ENCODE measurements around the gene PRSS57. TPM values are rescaled to one million over a fixed set of nuclear protein-coding genes. Genes with fewer than 3 reads are reported as not detected.
A peak's percentile ranks its signal among the peaks of the same experiment; 100 is the strongest.

The PRSS57 gene
- total and polyA plus RNA-seq, 5 experiments from 2014 or later: 1.2 TPM; not detected in 4

DNA sequence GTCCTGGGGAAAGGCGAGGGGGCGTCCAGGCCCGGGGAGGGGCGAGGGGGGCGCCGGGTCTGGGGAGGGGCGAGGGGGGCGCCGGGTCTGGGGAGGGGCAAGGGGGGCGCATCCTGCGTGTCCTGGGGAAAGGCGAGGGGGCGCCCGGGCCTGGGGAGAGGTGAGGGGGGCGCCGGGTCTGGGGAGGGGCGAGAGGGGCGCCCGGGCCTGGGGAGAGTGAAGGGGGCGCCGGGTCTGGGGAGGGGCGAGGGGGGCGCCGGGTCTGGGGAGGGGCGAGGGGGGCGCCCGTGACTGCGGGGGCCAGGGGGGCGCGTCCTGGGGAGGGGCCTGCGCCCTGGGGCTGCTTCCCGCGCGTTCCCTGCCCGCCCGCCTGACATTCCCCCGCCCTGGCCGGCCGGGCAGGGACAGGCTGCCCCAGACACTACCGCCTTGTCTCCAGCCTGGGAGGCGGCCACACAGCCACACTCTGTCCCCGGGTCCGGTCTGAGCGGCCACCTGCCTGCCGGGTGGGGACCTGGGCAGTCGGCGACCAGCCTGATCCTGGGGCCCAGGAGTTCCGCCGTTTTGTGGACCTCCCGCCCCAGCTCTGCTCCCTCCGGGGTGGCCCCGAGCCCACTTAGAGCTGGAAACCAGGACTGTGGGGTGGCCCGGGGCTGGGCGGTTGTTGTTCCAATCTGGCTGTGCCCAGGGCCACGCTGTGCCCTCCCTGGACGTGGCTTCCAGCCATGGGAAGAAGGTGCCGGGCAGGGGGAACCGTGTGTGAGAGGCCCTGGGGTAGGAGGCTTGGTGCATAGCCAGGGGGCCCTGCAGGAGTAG is 25.3 kb upstream of the PRSS57 start:
- peaks cover 2 to 5% (median 3%) of the 10 kb centered on the region in 3 donors for H3K36me3 Mint-ChIP-seq
- DNase-seq (no peak), ATAC-seq (no peak)
- H3K9me3 Mint-ChIP-seq: peaks cover 0 to 4% (median 2%) of the 10 kb centered on the region in 9 donors
- H3K4me3 Mint-ChIP-seq: no peak overlapping the region
- H3K27me3 Mint-ChIP-seq: peaks cover 1 to 43% (median 11%) of the 10 kb centered on the region in 5 donors
- H3K27ac Mint-ChIP-seq: no peak overlapping the region
- H3K4me1 Mint-ChIP-seq: peaks cover 0 to 3% (median 0%) of the 10 kb centered on the region in 4 donors
- POLR2A ChIA-PET: no interaction called here

DNA sequence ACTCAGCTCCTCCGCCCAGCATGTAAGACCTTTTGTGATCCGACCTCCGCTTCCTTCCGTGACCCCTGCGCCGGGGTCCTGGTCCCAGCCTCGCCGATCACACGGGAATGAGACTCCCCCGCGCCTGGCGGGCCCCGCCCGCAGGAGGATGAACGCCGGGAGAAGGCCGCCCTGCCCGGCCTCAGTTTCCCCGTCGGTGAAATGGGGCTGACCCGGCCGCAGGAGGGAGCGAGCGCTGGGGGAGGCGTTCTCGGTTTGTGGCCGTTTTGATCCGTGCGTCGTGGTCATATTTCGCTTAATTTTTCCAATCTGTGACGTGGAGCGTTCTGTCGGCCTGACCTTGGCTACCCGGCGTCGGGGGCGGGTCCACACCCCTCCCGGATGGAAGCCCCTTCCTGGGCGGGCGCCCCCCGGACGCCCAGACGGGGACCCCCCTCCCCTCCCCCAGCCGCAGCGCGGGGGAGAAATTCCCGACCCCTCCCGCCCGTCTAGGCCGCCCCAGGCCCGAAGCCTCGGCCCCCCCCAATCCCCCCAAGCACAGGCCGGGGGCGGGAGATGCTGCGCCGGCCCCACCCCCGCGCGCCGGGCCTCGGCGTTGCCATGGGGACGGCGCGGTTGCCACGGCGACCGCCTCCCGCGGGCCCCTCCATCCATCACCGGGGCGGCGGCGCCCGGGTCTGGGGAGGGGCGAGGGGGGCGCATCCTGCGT is 24.5 kb upstream of the PRSS57 start:
- peaks cover 0 to 10% (median 5%) of the 10 kb centered on the region in 9 donors for H3K9me3 Mint-ChIP-seq

DNA sequence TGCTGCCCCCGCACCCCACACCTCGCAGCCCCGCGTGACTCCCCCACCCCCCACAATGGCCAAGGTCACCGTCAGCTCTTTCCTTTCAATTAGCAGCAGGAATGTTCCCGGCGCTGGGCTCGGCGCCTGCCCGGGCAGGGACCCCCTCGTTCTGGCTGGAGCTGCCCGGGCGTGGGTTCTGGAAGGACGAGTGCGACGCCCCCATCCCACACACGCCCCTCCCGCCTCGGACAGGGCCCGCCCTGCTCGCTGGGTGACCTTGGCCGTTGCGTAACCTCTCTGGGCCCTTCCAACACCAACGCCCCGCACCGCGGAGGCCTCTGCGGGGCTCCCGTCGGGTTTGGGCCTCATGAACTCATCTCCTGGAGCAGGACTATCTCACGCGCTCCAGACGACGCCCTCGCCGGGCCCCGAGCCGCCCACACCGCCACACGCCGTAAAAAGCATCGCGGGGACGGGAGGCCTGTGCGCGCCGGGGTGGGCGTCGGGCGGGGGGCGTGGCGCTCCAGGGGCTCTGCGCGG is 23.8 kb upstream of the PRSS57 start:
- ATAC-seq: no peak
- peaks cover 0 to 3% (median 0%) of the 10 kb centered on the region in 4 donors for H3K4me1 Mint-ChIP-seq
- no peak overlapping the region for H3K27ac Mint-ChIP-seq
- H3K9me3 Mint-ChIP-seq: peaks cover 0 to 10% (median 5%) of the 10 kb centered on the region in 9 donors
- H3K4me3 Mint-ChIP-seq: no peak overlapping the region
- H3K27me3 Mint-ChIP-seq: peaks cover 1 to 45% (median 15%) of the 10 kb centered on the region in 5 donors
- POLR2A ChIA-PET: no interaction called here
- H3K36me3 Mint-ChIP-seq: peaks cover 2 to 9% (median 7%) of the 10 kb centered on the region in 3 donors
- no peak for DNase-seq

More for the DNA sequence above, 24.5 kb upstream of the PRSS57 start:
- Mint-ChIP-seq H3K27ac (no peak overlapping the region), H3K4me3 (no peak overlapping the region), H3K36me3 (peaks cover 2 to 9% (median 7%) of the 10 kb centered on the region in 3 donors), H3K27me3 (peaks cover 1 to 45% (median 15%) of the 10 kb centered on the region in 5 donors), H3K4me1 (peaks cover 0 to 3% (median 0%) of the 10 kb centered on the region in 4 donors)
- POLR2A ChIA-PET: no interaction called here
- DNase-seq: peak in 1 of 10 donors; percentile 7
- peak in 1 of 2 donors; percentile 42 for ATAC-seq

DNA sequence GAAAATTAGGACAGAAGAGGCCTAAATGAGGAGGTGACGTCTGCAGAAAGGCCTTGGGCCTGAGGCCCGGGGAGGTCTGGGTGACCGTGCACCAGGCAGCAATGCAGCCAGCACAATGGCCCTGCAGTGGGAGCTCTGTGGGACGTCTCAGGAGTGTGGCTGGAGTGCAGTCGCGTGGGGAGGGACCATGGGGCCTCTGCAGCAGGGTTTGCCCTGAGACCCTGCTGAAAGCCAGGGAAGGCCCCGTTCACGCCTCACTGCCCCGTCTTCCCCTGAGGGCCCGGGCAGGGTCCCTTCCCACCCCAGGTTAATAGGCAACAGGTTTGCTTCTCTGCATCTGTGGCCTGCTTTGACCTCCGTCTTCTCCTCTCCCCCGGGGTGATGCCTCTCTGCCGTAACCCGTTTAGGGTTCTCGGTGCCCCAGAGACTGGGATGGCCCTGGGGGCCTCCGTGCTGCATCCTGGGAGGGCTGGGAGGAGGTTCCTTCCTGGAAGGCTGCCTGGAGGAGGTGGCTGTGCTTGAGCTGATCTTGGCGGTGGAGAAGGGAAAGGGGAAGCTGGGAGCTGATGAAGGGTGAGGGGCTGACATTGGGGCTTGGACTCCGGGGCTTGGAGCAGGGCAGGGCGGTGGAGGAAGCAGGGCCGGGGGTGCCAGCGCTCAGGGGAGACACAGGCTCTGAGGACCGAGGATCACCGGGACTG is 23.1 kb upstream of the PRSS57 start:
- Mint-ChIP-seq H3K36me3 (peaks cover 2 to 9% (median 7%) of the 10 kb centered on the region in 3 donors), H3K9me3 (peaks cover 0 to 10% (median 5%) of the 10 kb centered on the region in 9 donors), H3K27me3 (peaks cover 1 to 39% (median 15%) of the 10 kb centered on the region in 5 donors), H3K27ac (no peak overlapping the region), H3K4me1 (peaks cover 0 to 3% (median 0%) of the 10 kb centered on the region in 4 donors), H3K4me3 (no peak overlapping the region)
- DNase-seq (no peak), ATAC-seq (no peak)
- POLR2A ChIA-PET: no interaction called here

DNA sequence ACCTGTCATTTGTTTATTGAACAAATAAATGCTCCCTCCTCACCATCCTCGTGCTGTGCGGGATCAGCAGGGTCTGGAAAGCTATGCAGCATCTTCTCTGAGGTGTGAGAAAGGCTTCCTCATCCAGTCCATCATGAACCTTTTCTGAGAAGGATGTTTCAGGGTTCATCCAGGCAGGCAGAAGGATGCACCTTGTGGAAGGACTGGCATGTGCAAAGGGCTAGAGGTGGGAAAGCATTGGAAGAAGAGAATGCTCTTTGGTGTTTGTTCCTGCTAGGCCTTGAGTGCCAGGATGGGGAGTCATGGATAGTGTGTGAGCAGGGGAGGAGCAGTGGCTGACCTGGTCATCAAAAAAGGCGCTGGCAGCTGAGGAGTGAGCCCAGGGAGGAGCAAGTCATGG is 20.1 kb upstream of the PRSS57 start:
- Mint-ChIP-seq H3K36me3 (peaks cover 2 to 9% (median 7%) of the 10 kb centered on the region in 3 donors), H3K4me3 (no peak overlapping the region), H3K27me3 (peaks cover 7 to 46% (median 15%) of the 10 kb centered on the region in 5 donors), H3K9me3 (peaks cover 0 to 10% (median 5%) of the 10 kb centered on the region in 9 donors), H3K4me1 (peaks cover 0 to 2% (median 0%) of the 10 kb centered on the region in 4 donors), H3K27ac (no peak overlapping the region)
- ATAC-seq: no peak
- POLR2A ChIA-PET: no interaction called here
- no peak for DNase-seq

DNA sequence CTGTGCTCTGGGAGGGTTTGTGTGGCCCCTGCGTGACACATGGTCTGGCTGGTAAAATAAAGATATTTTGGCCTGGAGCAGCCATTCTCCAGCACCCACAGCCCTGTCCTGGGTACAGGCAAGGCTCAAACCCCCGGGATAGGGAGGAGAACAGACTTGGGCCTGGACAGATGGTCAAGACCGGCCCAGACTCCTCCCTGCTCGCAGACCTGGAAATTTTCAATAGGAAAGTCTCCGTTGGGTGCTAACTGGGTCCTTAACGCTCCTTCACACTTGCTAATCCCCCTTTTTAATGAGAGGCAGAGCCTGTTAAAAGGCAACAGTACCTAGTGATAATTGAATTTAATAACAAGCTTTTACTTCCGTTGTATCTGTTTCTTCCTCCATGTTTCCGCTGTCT is 16.0 kb upstream of the PRSS57 start:
- Mint-ChIP-seq H3K27ac (no peak overlapping the region), H3K4me1 (peaks cover 0 to 7% (median 1%) of the 10 kb centered on the region in 4 donors), H3K27me3 (peaks cover 8 to 46% (median 15%) of the 10 kb centered on the region in 5 donors), H3K9me3 (peaks cover 0 to 11% (median 5%) of the 10 kb centered on the region in 9 donors), H3K36me3 (peaks cover 2 to 7% (median 7%) of the 10 kb centered on the region in 3 donors), H3K4me3 (peak overlapping the region in 3 of 10 donors; percentile 33 to 55 (median 45))
- POLR2A ChIA-PET: no interaction called here
- no peak for DNase-seq
- ATAC-seq: no peak

DNA sequence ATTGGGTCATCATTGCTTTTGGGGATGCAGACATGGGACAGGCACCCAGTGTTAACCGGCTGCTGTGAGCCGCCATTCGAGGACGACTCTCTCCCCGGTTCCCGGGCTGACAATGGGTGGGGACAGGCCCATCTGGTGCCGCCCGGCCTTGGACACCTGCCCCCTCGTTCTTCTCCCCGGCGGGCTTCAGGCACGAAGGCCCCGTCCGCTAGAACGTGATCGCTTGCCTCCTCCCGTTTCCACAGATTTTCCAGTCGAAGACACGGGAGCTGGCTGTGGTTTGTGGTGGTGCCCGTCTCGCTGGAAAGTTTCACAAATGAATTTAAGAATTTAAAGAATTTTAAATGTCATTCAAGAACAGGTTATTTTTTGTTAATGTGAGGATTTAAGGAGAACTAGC is 15.5 kb upstream of the PRSS57 start:
- no peak overlapping the region for H3K27ac Mint-ChIP-seq
- no peak for ATAC-seq
- H3K4me1 Mint-ChIP-seq: peaks cover 0 to 7% (median 1%) of the 10 kb centered on the region in 4 donors
- no peak for DNase-seq
- peaks cover 8 to 45% (median 15%) of the 10 kb centered on the region in 5 donors for H3K27me3 Mint-ChIP-seq
- peak overlapping the region in 1 of 10 donors; percentile 32 for H3K4me3 Mint-ChIP-seq
- H3K9me3 Mint-ChIP-seq: peaks cover 0 to 10% (median 5%) of the 10 kb centered on the region in 9 donors
- POLR2A ChIA-PET: no interaction called here
- peaks cover 2 to 6% (median 6%) of the 10 kb centered on the region in 3 donors for H3K36me3 Mint-ChIP-seq

DNA sequence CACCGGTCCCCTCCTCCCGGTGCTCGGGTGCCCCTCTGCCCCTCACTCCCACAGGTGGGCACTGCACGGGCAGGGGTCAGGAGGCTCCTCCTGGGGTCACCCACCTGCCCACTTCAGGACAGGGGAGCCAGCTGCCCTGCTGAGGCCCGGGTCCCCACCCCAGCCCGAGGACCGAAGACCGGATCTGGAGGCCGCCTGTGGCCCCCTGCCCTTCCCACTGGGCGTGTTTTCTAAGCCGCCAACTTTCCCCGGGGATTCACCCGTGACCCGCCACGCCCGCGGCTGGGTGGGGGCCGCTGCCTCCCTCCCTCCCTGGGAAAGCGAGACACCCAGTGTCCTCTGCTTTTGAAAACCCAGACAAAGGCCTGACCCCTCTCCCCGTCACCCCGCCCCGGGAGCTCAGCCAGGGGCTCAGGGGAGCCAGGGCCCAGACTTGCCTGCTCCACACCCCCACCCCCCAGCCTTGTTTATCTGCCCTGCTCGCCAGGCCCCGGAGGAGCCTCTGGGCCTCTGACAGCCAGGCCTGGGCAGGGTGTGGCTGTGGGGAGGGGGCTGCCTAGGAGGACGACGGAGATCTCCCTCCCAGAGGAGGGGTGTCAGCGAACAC is 14.8 kb upstream of the PRSS57 start:
- H3K27me3 Mint-ChIP-seq: peaks cover 7 to 39% (median 13%) of the 10 kb centered on the region in 5 donors
- DNase-seq: no peak
- POLR2A ChIA-PET: no interaction called here
- no peak overlapping the region for H3K27ac Mint-ChIP-seq
- peaks cover 0 to 3% (median 0%) of the 10 kb centered on the region in 9 donors for H3K9me3 Mint-ChIP-seq
- H3K4me1 Mint-ChIP-seq: peaks cover 0 to 9% (median 1%) of the 10 kb centered on the region in 4 donors
- no peak overlapping the region for H3K4me3 Mint-ChIP-seq
- ATAC-seq: no peak
- H3K36me3 Mint-ChIP-seq: peaks cover 0 to 2% (median 0%) of the 10 kb centered on the region in 3 donors

DNA sequence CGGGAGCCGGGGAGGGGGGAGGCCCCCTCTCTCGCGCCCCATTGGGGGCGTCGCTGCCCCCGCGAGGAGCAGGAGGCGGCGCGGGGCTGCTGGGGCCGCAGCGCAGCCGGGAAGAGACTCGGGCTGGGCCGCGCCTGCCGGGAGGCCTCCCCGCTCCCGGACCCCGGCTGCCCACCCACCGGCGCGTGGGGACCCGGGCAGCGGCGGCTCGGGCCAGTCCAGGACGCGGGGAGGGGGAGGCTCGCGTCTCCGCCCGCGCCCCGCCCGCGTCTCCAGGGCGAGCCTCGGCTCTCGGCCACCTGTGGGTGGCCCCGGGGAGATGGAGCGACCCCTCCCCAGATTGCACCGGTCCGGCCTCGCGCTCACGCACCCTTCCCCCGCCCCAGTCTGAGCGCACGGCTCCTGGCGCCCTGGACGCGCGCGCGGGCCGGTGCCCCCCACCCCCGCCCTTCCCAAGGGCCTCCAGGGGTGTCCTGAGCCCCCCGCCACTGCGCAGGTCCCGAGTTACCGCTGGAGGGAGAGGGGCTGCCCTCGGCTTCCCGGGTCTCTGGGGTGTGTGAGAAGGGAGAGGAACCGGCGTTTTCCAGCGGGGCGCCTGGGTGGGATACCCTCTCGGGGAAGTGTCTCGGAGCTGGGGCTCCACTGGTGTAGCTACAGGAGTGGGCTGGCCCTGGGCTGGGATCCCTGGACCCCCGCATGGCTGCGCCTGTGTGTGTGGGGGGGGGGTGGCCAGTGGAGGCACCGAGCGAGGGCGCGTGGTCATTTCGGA is 14.1 kb upstream of the PRSS57 start:
- no peak for ATAC-seq
- peaks cover 7 to 39% (median 12%) of the 10 kb centered on the region in 5 donors for H3K27me3 Mint-ChIP-seq
- peaks cover 0 to 2% (median 0%) of the 10 kb centered on the region in 3 donors for H3K36me3 Mint-ChIP-seq
- POLR2A ChIA-PET: no interaction called here
- no peak for DNase-seq
- peaks cover 0 to 3% (median 0%) of the 10 kb centered on the region in 9 donors for H3K9me3 Mint-ChIP-seq
- no peak overlapping the region for H3K4me3 Mint-ChIP-seq
- H3K27ac Mint-ChIP-seq: no peak overlapping the region
- H3K4me1 Mint-ChIP-seq: peaks cover 0 to 12% (median 2%) of the 10 kb centered on the region in 4 donors

DNA sequence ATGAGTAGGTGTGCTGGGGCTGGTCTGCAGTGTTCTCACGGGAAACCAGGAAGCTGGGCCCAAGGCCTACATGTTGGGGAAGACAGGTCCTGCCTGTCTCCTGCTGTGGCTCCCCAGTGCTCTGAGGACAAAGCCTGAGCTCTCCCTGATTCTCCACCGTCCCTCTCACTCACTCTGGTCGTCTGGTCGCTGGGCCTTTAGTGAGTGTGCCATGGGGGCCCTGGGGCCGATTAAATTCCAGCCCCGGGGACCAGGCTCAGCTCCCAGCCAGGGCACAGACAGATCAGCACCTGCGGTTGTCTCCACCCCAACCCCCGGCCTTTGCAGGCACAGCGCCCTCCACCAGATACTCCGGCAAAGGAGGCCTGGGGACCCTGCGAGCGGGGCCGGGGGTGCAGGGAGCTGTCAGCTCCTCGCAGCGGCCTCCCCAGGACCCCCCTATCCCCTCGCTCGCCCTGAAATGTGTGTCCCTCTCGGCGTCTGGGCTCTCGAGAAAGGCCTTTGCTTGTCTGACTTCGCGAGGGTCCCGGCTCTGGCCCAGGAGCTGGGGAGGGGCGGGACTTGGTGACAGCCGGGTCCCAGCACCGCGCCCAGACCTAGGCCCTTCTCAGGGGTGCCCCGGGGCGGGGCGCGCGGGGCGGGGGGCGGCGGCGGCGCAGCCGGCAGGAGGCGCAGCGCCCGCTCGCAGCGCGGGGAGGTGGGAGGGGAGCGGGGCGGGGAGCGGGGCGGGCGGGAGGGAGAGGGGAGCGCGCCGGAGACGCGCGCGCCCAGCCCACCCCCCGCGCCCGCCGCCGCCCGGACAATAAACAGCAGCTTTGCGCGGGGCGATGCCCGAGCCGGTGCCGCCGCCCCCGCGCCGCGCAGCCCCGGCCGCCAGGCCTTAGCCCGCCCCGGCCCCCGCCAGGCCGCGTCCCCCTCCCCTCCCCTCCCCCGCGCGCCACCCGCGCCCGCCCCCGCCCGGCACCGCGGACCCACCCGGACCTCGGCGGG is 13.2 kb upstream of the PRSS57 start, which contains the start of gene PALM:
Gene PALM, plus strand, starts transcription at position 782 of the 990 bp plus-strand sequence. CDS start 212 bp downstream, outside the sequence.
- peak in 2 of 10 donors; percentile 4 to 42 for DNase-seq
- peaks cover 0 to 3% (median 0%) of the 10 kb centered on the region in 9 donors for H3K9me3 Mint-ChIP-seq
- peak within 1 kb of the TSS in 1 of 10 donors; percentile 24 for H3K27ac Mint-ChIP-seq
- ATAC-seq: no peak
- peaks cover 0 to 2% (median 0%) of the 10 kb centered on the region in 3 donors for H3K36me3 Mint-ChIP-seq
- H3K4me3 Mint-ChIP-seq: peak within 1 kb of the TSS in 7 of 10 donors; percentile 16 to 72 (median 41)
- POLR2A ChIA-PET: interaction anchor here (0.6 kb wide), 1 partner anchor 214 kb away, joined by 4 read pairs; no protein-coding TSS in a partner anchor
- H3K4me1 Mint-ChIP-seq: peaks cover 0 to 16% (median 7%) of the 10 kb centered on the region in 4 donors
- H3K27me3 Mint-ChIP-seq: peaks cover 7 to 39% (median 12%) of the 10 kb centered on the region in 5 donors

Measured in naive thymus-derived CD8-positive, alpha-beta T cell (primary cell).